Mammary epithelial cell (primary cell): ENCODE data around the gene SOX2.

ENCODE experiments used
- CTCF ChIP-seq, 2 donors: IDR thresholded peaks in 1 of 2; conservative IDR thresholded peaks in 1 of 2; 2 replicates each; pipeline ENCODE4 v1.5.1; 2011 to 2012; ENCODE audit warnings: inconsistent platforms in 2 of 2, low read length in 2 of 2, mild to moderate bottlenecking in 2 of 2, control low read depth in 1 of 2, low read depth in 1 of 2; ENCODE audit not compliant: insufficient read depth in 1 of 2; ENCODE audit errors: extremely low read depth in 1 of 2
- EZH2 ChIP-seq: IDR thresholded peaks from 2 replicates; pipeline ENCODE4 v1.6.1; 2012; ENCODE audit warnings: low read length, inconsistent platforms, borderline replicate concordance

- no peak for TF ChIP-seq CTCF (conservative IDR thresholded peaks at IDR 0.05 in 1 of 2, IDR thresholded peaks at IDR 0.05 in 1 of 2; ENCODE audit: extremely low read depth in 1 of 2, insufficient read depth in 1 of 2, low read depth in 1 of 2, low read length in 2 of 2)
- TF ChIP-seq EZH2: peak; percentile 93
Measured at GRCh38 chr3:181703601-181704420, 7.9 kb upstream of the SOX2 start.
